C4-2B (cell line): ENCODE data around the gene KHSRP.

Source experiments
- H3K27ac ChIP-seq: fragments of 450-650 bp; 2 replicates; pipeline ENCODE4 v1.5.1; 2017
- CTCF ChIP-seq: fragments of 450-650 bp; conservative IDR thresholded peaks from 2 replicates; pipeline ENCODE4 v1.5.1; 2017; ENCODE audit warnings: mild to moderate bottlenecking
- ZFX ChIP-seq: fragments of 450-650 bp; IDR thresholded peaks from 2 replicates; pipeline ENCODE4 v1.6.1; 2017

KHSRP gene

GRCh38 chr19:6465663-6466062 is 41.1 kb upstream of the KHSRP start:
- no peak overlapping the region for H3K27ac ChIP-seq
- TF ChIP-seq ZFX (no peak), CTCF (no peak)

GRCh38 chr19:6465006-6465405 is 40.4 kb upstream of the KHSRP start:
- H3K27ac ChIP-seq: peak overlapping the region; percentile 94
- TF ChIP-seq CTCF: no peak
- TF ChIP-seq ZFX: no peak

- TF ChIP-seq CTCF (no peak), ZFX (peak; percentile 61; the same call in 1 of the 2 replicates)
- peak within 1 kb of the TSS; percentile 94 for H3K27ac ChIP-seq
Measured at GRCh38 chr19:6464070-6464873, 39.7 kb upstream of the KHSRP start, which contains the start of gene CRB3. Gene CRB3, plus strand, starts transcription at chr19:6464271. Its CDS starts 431 bp downstream, at chr19:6464702.

- peak overlapping the region; percentile 73 for H3K27ac ChIP-seq
- TF ChIP-seq CTCF (peak; percentile 74), ZFX (no peak)
Measured at GRCh38 chr19:6460099-6460884, 35.7 kb upstream of the KHSRP start.

- H3K27ac ChIP-seq: peak within 1 kb of the TSS; percentile 73
- TF ChIP-seq CTCF (no peak), ZFX (no peak)
Measured at GRCh38 chr19:6459262-6460098, 34.9 kb upstream of the KHSRP start, which contains the start of gene SLC25A23. Gene SLC25A23, minus strand, starts transcription at chr19:6459792. Its CDS starts 164 bp downstream, at chr19:6459628.

- TF ChIP-seq ZFX (no peak), CTCF (no peak)
- peak overlapping the region; percentile 73 for H3K27ac ChIP-seq
Measured at GRCh38 chr19:6458695-6459261, 34.2 kb upstream of the KHSRP start.
